Small intestine (tissue), 7 donors: ENCODE results near the gene MORF4L2. TPM values are rescaled to one million over a fixed set of nuclear protein-coding genes. Genes with fewer than 3 reads are reported as not detected.
"Not testable (repeated sequence)": the region's sequence is repeated elsewhere in the genome, so short reads cannot be mapped to it uniquely, and the experiment has no call there.

Source experiments
- DNase-seq, 2 donors: peaks; one replicate each; pipeline versions ENCODE4 v3.0.0 to v3.0.0-alpha.2; 2013
- FAIRE-seq: peaks from 2 replicates; lab custom pipeline; 2012; peaks lifted over from hg19 to GRCh38; lab: Jason Lieb, UNC
- H3K27ac ChIP-seq, 3 donors: one replicate each; pipeline ENCODE4 v1.5.1; 2013; ENCODE audit warnings: low read length in 2 of 3, mild to moderate bottlenecking in 2 of 3, control low read depth in 1 of 3, inconsistent platforms in 1 of 3, low read depth in 1 of 3, moderate library complexity in 1 of 3
- H3K27me3 ChIP-seq, 3 donors: one replicate each; pipeline ENCODE4 v1.6.1; 2013; ENCODE audit warnings: low read length in 3 of 3, inconsistent platforms in 1 of 3; ENCODE audit not compliant: control insufficient read depth in 3 of 3, insufficient read depth in 3 of 3
- H3K36me3 ChIP-seq, 3 donors: one replicate each; pipeline ENCODE4 v1.6.1; 2013; ENCODE audit warnings: low read length in 3 of 3, inconsistent platforms in 1 of 3, low read depth in 1 of 3, mild to moderate bottlenecking in 1 of 3, moderate library complexity in 1 of 3; ENCODE audit not compliant: control insufficient read depth in 3 of 3, insufficient read depth in 2 of 3
- H3K4me1 ChIP-seq, 3 donors: one replicate each; pipeline ENCODE4 v1.6.1; 2013; ENCODE audit warnings: low read length in 2 of 3, inconsistent platforms in 1 of 3, low read depth in 1 of 3, mild to moderate bottlenecking in 1 of 3, moderate library complexity in 1 of 3; ENCODE audit not compliant: control insufficient read depth in 3 of 3, insufficient read depth in 2 of 3
- H3K4me3 ChIP-seq, 3 donors: one replicate each; pipeline ENCODE4 v1.5.1; 2013; ENCODE audit warnings: low read length in 3 of 3, control low read depth in 1 of 3, inconsistent platforms in 1 of 3, low read depth in 1 of 3, mild to moderate bottlenecking in 1 of 3, moderate library complexity in 1 of 3
- H3K9me3 ChIP-seq, 2 donors: one replicate each; pipeline ENCODE4 v1.6.1; 2013; ENCODE audit warnings: low read depth in 1 of 2, low read length in 1 of 2; ENCODE audit not compliant: control insufficient read depth in 2 of 2, insufficient read depth in 1 of 2
- WGBS, 3 donors: extraction: QIAGEN DNeasy Blood & Tissue Kit; methylation state at CpG; one replicate each; pipeline ENCODE4 v1.1.7; 2013; 5-methylcytosine and 5-hydroxymethylcytosine counted together
- polyA plus RNA-seq, 4 donors: library from polyadenylated mRNA; stranded (reverse) in 3 of 4; unstranded in 1 of 4; fragments of 200-250 nt in 3 of 4; fragments of 120-200 nt in 1 of 4; gene quantifications; one replicate each; pipeline versions ENCODE4 v1.2.1 to v1.2.3, GENCODE V29; 2013
- donor health status: healthy with polysubstance abuse.
- donor health status: control.
- donor health status: control.
- donor health status: Bipolar disorder and iron deficiency.
- donor health status: healthy.

The MORF4L2 gene
- polyA plus RNA-seq, 4 donors, result 195 to 360 (median 258) TPM

- no peak for DNase-seq
- Histone ChIP-seq H3K9me3 (no peaks in the 10 kb centered on the region), H3K27me3 (no peaks in the 10 kb centered on the region), H3K36me3 (peaks cover 0 to 9% (median 4%) of the 10 kb centered on the region in 3 donors), H3K4me3 (no peak overlapping the region), H3K4me1 (no peaks in the 10 kb centered on the region), H3K27ac (no peak overlapping the region)
- whole genome bisulfite sequencing, 3 donors, result 75 to 82% (median 79%) methylated on average over 8 of the region's 8 CpGs
- FAIRE-seq, result no peak
These were observed 11.7 kb downstream of the MORF4L2 start for GRCh38 chrX:103674531-103675454.

GRCh38 chrX:103669745-103670144, 16.8 kb downstream of the MORF4L2 start:
- no peak for DNase-seq
- Histone ChIP-seq H3K36me3 (peaks cover 0 to 2% (median 0%) of the 10 kb centered on the region in 3 donors), H3K4me3 (no peak overlapping the region), H3K4me1 (no peaks in the 10 kb centered on the region), H3K27ac (no peak overlapping the region), H3K9me3 (no peaks in the 10 kb centered on the region), H3K27me3 (peaks cover 0 to under 1% (median 0%) of the 10 kb centered on the region in 3 donors)
- FAIRE-seq, result no peak
- 63 to 64% (median 63%) methylated on average over 1 of the region's 1 CpG for WGBS, 3 donors

GRCh38 chrX:103666202-103667107, 20.0 kb downstream of the MORF4L2 start:
- H3K36me3 ChIP-seq, result no peaks in the 10 kb centered on the region
- DNase-seq, result no peak
- H3K9me3 ChIP-seq, result no peaks in the 10 kb centered on the region
- H3K4me3 ChIP-seq, result no peak overlapping the region
- H3K27ac ChIP-seq, result no peak overlapping the region
- no peaks in the 10 kb centered on the region for H3K4me1 ChIP-seq
- FAIRE-seq, result no peak
- 79 to 91% (median 84%) methylated on average over 3 of the region's 3 CpGs for WGBS, 3 donors
- peaks cover 0 to 13% (median 0%) of the 10 kb centered on the region in 3 donors for H3K27me3 ChIP-seq

- FAIRE-seq, result no peak
- no peaks in the 10 kb centered on the region for H3K4me1 ChIP-seq
These were observed 22.3 kb downstream of the MORF4L2 start for GRCh38 chrX:103663981-103664762.

GRCh38 chrX:103659460-103659859, 27.0 kb downstream of the MORF4L2 start:
- not testable (repeated sequence) for H3K4me3 ChIP-seq, H3K4me1 ChIP-seq, DNase-seq, H3K27me3 ChIP-seq, FAIRE-seq, H3K36me3 ChIP-seq, H3K27ac ChIP-seq, H3K9me3 ChIP-seq
- 80 to 90% (median 88%) methylated on average over 2 of the region's 2 CpGs for WGBS, 3 donors

More at GRCh38 chrX:103663981-103664762, 22.3 kb downstream of the MORF4L2 start:
- WGBS, 3 donors, result 22 to 44% (median 22%) methylated on average over 21 to 23 of the region's 23 CpGs
- H3K27me3 ChIP-seq, result peaks cover 0 to 13% (median 0%) of the 10 kb centered on the region in 3 donors
- no peaks in the 10 kb centered on the region for H3K9me3 ChIP-seq
- no peak overlapping the region for H3K27ac ChIP-seq
- no peaks in the 10 kb centered on the region for H3K36me3 ChIP-seq
- peak in 1 of 2 donors; percentile 3 for DNase-seq
- H3K4me3 ChIP-seq, result no peak overlapping the region

GRCh38 chrX:103658681-103659433, 27.6 kb downstream of the MORF4L2 start:
- Histone ChIP-seq H3K4me3 (no peak overlapping the region), H3K9me3 (no peaks in the 10 kb centered on the region), H3K36me3 (no peaks in the 10 kb centered on the region), H3K4me1 (no peaks in the 10 kb centered on the region), H3K27ac (no peak overlapping the region), H3K27me3 (peaks cover 0 to 6% (median 0%) of the 10 kb centered on the region in 3 donors)
- DNase-seq (no peak), FAIRE-seq (no peak)
- WGBS, 3 donors, result 56 to 81% (median 68%) methylated on average over 5 of the region's 5 CpGs

GRCh38 chrX:103657066-103657465, 29.4 kb downstream of the MORF4L2 start:
- not testable (repeated sequence) for H3K9me3 ChIP-seq

More at GRCh38 chrX:103657066-103657465, 29.4 kb downstream of the MORF4L2 start:
- not testable (repeated sequence) for H3K27me3 ChIP-seq, H3K27ac ChIP-seq, FAIRE-seq, H3K4me3 ChIP-seq, DNase-seq, H3K4me1 ChIP-seq, H3K36me3 ChIP-seq
- WGBS, 3 donors, result 81 to 96% (median 88%) methylated on average over 2 of the region's 2 CpGs
